ENCODE results near the gene PTPRE.

PTPRE gene

DNA sequence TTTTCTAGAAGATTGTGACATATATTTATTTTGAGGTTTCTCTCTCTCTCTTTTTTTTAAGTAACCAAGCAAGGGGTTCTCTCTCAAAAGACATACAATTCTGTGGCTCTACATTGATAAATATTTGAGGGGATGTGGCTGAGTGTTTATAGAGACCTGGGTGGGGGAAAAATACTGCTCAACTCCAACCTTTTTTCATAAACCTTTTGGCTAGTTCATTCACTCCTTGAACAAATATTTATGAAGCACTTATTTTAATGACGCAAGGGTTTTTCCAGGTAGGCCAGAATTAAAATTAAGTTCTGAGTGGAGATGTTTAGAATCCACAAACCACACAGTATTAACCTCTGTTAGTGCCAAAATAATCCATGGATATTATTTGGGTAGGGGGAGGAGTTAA lies 100.2 kb downstream of the PTPRE start:
- DNase-seq: no peak

GRCh38 chr10:128007971-128008370 lies 101.1 kb downstream of the PTPRE start:
- no peak for DNase-seq

GRCh38 chr10:128008521-128009250 lies 101.8 kb downstream of the PTPRE start:
- no peak for DNase-seq

DNA sequence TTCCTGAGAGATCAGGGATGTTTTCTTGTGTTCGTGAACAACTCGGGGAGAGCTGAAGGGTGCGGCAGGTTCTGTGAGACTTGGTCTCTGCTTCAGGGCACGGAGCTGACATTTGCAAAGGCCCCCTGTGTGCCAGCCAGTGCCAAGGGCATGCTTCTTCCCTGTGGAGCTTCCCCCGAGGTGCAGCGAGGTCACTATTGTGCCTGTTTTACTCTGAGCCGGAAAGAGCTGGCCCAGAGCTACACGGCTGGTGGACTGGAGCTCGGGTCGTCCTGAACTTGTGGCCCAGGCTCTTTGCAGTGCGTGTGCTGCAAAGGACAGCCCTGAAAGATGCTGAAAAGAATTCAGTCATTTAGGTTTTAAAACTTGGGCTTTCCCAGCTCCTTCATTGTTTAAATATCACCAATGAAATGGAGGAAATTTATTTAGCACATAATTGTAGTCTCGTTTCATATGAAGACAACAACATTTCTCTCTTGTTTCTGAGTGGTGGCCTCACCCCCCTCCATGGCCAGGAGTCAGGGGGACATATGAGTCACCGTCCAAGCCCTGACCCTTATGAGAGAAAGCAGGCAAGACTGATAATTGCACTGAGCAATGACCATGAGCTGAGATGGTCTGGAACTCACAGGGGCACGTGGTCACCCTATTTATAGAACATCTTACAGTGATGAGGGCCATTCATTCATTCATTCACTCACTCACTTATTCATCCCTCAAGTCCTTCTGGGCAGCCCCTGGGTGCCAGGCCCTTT lies 102.6 kb downstream of the PTPRE start:
- DNase-seq: no peak

GRCh38 chr10:128011059-128011979 lies 104.4 kb downstream of the PTPRE start:
- DNase-seq: peak; percentile 73

- no peak for DNase-seq
Observed at GRCh38 chr10:128013626-128014025, 106.7 kb downstream of the PTPRE start.

DNA sequence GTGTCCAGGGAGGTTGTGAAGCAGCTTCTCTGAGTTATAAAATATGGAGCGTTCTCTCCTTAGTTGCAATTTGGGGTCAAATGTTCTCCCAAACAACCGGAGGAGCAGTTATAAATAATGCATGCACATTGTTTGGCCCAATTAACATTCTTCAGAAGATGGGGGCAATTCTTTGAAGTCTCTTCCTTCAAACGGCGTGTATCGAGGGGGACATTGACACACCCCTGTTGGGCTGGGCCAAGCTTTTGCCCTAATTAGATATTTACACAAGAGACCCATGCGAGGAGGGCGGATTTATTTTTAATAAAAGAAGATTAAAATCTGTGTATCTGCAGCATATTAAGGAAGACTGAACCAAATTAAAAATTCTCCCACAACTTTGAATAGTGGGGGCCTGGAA lies 107.3 kb downstream of the PTPRE start:
- no peak for DNase-seq

DNA sequence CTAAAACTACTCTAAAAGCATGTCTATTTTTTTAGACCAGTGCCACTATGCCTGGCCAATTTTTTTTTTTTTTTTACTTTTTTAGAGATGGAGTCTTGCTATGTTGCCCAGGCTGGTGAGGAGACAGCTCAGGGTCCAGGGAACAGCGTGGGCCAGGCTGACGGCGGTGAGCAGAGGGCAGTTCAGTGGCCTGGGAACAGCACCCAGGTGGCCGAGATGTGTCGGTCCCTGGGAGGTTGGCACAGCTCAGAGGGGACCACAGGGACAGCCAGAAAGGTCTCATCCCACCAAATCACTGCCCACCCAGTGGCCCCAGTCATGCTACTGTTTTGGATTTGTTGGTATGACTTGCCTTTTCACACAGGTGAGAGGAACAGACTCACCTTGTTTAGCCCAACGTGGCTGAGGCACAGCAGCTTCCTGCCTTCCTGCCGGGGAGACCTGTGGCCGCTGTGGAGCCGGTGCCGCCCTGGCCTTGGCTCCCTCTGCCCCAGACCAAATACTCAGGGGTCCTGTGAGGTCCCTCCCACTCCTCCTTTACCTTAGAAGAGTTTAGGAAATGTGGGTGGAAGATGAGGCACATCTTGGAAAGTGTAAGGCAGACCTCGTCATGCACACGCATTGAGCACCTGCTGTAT lies 109.6 kb downstream of the PTPRE start:
- no peak for DNase-seq

DNA sequence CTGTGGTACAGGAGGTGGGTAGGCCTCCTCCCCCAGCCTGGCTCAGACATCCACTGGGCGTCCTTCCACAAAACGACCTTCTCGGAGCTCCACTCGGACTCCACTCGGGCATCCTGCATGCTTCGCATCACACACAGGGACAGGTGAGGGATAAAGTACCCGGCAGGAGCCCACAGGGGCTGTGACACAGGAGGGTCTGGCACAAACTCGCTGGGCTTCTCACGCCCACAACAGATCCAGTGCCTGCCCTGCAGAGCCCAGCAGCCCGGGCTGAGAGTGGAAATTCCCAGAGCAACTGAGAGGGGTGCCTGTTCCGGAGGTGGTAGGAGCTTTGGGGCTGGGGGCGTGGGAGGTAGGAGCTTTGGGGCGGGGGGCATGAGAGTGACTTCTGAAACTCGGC lies 110.9 kb downstream of the PTPRE start:
- no peak for DNase-seq

- DNase-seq: no peak
Observed at GRCh38 chr10:128018236-128018635, 111.3 kb downstream of the PTPRE start.

GRCh38 chr10:128018691-128019090 lies 111.8 kb downstream of the PTPRE start:
- no peak for DNase-seq

- no peak for DNase-seq
Observed at GRCh38 chr10:128022261-128023196, 115.6 kb downstream of the PTPRE start.

DNA sequence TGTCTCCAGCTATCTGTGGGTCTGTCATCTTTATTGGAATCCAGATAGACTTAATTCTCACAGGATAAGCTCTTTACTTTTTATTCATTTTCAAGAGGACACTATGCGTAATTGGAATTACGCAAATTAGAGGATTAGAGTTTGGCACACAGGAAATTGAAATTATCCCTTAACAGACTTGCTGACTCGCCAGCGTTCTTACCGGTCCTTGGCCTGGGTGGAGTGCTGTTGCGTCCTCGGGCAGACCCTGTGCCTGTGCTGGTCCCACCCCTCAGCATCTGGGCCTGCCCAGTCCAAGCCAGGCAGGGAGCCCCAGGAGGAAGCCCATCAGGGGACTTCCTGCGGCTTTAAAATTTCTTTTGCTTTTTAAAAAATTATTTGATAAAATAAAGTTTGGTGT lies 117.5 kb downstream of the PTPRE start:
- DNase-seq: no peak

- DNase-seq: no peak
Observed at GRCh38 chr10:128025437-128025836, 118.5 kb downstream of the PTPRE start.

- DNase-seq: no peak
Observed at GRCh38 chr10:128025951-128026350, 119.0 kb downstream of the PTPRE start.

DNA sequence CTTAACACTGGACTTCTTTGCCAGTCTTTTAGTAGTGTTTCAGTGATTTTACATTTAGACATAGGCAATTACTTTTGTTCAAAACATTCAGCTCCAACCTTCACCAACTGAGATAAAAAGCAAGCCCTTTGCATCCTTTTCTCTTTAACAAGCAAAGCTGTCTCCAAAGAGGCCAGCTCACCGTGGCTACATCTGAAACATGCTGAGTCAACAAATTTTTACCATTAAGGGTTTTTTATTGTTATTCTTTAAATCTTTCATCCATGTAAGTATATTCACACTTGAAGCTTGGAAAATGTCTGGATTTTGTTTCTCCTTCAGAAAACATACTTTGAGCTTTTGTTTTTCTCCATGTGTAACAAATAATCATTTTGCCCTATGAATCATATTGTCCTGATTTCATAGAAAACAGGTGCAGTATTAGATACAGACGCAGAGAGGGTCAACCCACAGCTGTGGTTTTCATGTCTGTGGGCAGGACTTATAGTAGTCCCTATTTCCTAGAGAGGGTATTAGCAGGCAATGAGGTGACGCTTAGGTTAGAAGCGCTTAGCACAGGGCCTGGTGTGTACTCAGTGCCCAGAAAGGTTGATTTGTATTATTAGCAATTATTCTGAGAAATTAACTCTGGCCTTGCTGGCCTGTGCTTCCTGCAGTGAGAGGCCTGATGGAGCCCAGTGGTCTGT lies 119.9 kb downstream of the PTPRE start:
- no peak for DNase-seq

DNA sequence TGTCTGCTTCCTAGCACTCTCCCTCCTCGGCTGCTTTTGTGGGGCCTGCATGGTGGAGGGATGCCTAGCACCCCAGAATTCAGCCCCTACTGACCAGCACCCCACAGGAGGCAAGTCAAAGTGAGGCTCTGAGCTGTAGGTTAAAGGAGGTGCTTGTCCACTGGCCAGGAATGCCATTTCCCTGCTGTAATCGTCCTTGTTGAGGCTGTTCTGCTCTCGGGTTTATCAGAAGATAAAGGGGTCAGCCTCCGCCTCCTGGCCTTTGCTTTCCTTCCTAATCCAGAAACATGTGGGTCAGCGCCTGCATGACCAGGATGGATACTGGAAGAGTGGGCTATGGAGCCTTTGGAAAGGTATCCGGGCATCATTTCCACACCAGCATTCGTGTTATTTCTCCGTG lies 120.4 kb downstream of the PTPRE start:
- no peak for DNase-seq

GRCh38 chr10:128027822-128028507 lies 121.1 kb downstream of the PTPRE start:
- DNase-seq: no peak

DNA sequence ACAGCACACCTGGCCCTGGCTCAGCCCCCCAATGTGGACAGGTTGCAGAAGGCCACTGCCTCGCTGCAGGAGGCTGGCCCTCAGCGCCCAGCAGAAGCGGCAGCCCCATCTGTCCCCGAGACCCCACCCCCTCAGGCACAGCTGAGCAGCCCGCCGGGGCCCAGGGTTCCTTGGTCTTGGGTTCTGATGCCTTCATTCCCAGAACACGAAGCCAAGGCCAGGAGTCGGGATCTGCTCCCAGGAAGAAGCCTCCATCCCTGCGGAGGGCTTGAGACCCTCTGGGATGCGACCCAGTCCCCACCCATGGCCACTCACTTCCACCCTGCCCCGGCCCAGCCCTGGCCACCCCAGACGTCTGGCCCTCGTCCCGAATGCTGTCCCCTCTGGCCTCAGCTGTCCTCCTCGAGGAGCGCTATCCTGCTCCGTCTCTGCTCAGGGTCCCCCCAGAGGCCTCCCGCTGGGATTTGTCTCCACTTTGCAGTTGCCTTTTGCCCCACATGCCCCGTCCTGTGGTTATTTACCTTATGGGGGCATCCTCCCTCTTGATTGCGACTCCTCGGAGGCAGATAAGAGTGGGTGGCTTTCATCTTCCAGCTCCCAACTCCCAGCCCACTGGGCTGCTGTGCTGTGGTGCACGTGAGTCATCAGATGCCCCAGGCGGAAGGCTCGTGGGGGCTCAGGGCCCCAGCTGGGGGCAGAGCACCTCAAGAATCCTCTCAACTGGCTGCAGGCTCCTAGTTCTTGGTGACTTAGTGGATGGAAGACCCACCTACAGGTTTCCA lies 121.8 kb downstream of the PTPRE start:
- no peak for DNase-seq

DNA sequence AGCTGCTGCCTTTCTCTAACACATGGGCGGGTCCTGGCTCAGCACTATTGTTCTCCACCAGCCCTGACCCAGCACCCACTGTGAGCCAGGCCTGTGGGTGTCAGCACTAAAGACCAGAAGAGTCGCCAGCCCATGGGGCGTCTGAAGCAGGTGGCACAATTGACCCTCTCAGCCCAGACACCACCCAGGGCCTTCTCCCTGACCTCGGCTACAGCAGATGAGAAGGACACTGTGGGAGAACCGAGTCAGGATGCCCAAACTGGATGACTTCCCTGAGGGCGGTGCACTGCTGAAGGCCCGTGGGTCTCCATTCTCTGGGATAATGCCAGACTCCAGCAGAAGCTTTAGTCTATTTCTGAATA lies 122.4 kb downstream of the PTPRE start:
- no peak for DNase-seq

Measured in CD4-positive, alpha-beta T cell treated with Interleukin-4 for 4 hours (primary cell).